ENCODE results near the gene PER2.

GRCh38 chr2:238227587-238228032 lies 60.8 kb downstream of the PER2 start:
- no peak for TF ChIP-seq CTCF (conservative IDR thresholded peaks at IDR 0.05 in 1 of 2, IDR thresholded peaks at IDR 0.05 in 1 of 2; ENCODE audit: extremely low read depth in 1 of 2, insufficient read depth in 1 of 2, low read depth in 1 of 2, low read length in 2 of 2)
- no peak for TF ChIP-seq EZH2 (IDR thresholded peaks at IDR 0.05; ENCODE audit: borderline replicate concordance, low read length)
